Effector memory CD8-positive, alpha-beta T cell (primary cell): ENCODE data around the gene DDB1.

Experiments
- ATAC-seq: fragments of 150-1000 bp; cut with Tn5 transposase; replicated peaks from 2 replicates; pipeline ENCODE4 v1.10.0; 2021; ENCODE audit warnings: mild to moderate bottlenecking, moderate library complexity
- DNase-seq, 3 experiments: peaks; one replicate each; pipeline ENCODE4 v3.0.0; 2021
- H3K27ac Mint-ChIP-seq, 2 donors: one replicate each; pipeline ENCODE4 v1.8.0; 2022; ENCODE audit warnings: mild to moderate bottlenecking in 2 of 2, mixed read lengths in 2 of 2, moderate library complexity in 2 of 2
- H3K27me3 Mint-ChIP-seq, 2 donors: one replicate each; pipeline ENCODE4 v1.8.0; 2022; ENCODE audit warnings: mixed read lengths in 2 of 2
- H3K36me3 Mint-ChIP-seq: one replicate; pipeline ENCODE4 v1.8.0; 2022; ENCODE audit warnings: mild to moderate bottlenecking, moderate library complexity, mixed read lengths; ENCODE audit not compliant: insufficient read depth
- H3K4me1 Mint-ChIP-seq, 2 donors: one replicate each; pipeline ENCODE4 v1.8.0; 2022; ENCODE audit warnings: low read depth in 2 of 2, mixed read lengths in 2 of 2
- H3K4me3 Mint-ChIP-seq, 2 donors: one replicate each; pipeline ENCODE4 v1.8.0; 2022; ENCODE audit warnings: mild to moderate bottlenecking in 2 of 2, mixed read lengths in 2 of 2, moderate library complexity in 2 of 2
- H3K9me3 Mint-ChIP-seq, 2 donors: one replicate each; pipeline ENCODE4 v1.8.0; 2022; ENCODE audit warnings: mixed read lengths in 2 of 2

Gene DDB1

DNA sequence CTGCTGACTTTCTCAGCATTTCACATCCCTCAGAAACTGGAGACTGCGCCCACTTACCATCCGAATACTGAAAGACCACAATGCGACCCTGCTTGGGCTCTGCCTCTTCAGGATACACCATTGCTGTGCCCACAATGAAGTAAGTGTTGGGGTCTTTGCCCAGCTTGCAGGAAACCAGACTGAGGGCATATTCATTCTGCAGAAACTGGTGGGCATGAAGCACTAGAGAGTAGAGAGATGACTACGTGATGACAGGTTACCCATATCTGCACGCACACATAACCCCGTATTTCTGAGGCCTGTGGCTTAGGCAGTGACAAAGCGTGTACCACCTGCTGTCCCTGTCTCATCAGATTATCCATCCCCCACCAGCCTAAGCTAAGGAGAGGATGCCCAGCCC lies 23.2 kb downstream of the DDB1 start:
- Mint-ChIP-seq H3K4me1 (no peaks in the 10 kb centered on the region), H3K27ac (no peak overlapping the region), H3K27me3 (no peaks in the 10 kb centered on the region), H3K36me3 (peaks cover 48% of the 10 kb centered on the region), H3K9me3 (no peaks in the 10 kb centered on the region), H3K4me3 (no peak overlapping the region)
- ATAC-seq (no peak), DNase-seq (no peak)

DNA sequence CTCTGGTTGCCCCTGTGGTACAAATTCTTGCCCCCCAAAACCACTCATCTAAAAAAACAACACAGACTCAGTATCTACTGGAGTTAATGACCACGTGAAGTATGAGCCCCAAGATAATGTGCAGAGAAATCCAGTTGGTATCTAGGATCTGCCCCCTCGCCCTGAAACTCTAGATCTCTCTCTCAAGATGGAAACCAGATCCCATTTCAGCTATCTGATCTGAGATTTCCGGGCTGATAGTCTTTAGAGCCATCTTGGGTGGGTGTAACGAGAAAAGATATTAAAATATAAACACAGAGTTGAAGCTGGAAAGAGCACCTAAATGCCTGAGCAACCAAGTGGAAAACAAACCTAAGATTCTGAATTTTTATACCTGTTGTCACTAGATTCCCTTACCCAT lies 23.8 kb downstream of the DDB1 start:
- H3K4me3 Mint-ChIP-seq, result no peak overlapping the region
- ATAC-seq, result no peak
- no peaks in the 10 kb centered on the region for H3K27me3 Mint-ChIP-seq
- no peak overlapping the region for H3K27ac Mint-ChIP-seq
- peaks cover 45% of the 10 kb centered on the region for H3K36me3 Mint-ChIP-seq
- H3K9me3 Mint-ChIP-seq, result no peaks in the 10 kb centered on the region
- no peaks in the 10 kb centered on the region for H3K4me1 Mint-ChIP-seq
- no peak for DNase-seq

- Mint-ChIP-seq H3K4me1 (no peaks in the 10 kb centered on the region), H3K4me3 (no peak overlapping the region), H3K36me3 (peaks cover 27% of the 10 kb centered on the region), H3K27ac (no peak overlapping the region), H3K27me3 (no peaks in the 10 kb centered on the region), H3K9me3 (no peaks in the 10 kb centered on the region)
- DNase-seq (no peak), ATAC-seq (no peak)
Observed at GRCh38 chr11:61307354-61307753, 25.6 kb downstream of the DDB1 start.

GRCh38 chr11:61306221-61306620 lies 26.7 kb downstream of the DDB1 start:
- H3K27me3 Mint-ChIP-seq, result no peaks in the 10 kb centered on the region
- H3K27ac Mint-ChIP-seq, result no peak overlapping the region
- ATAC-seq (no peak), DNase-seq (no peak)
- peaks cover 15% of the 10 kb centered on the region for H3K36me3 Mint-ChIP-seq
- no peaks in the 10 kb centered on the region for H3K4me1 Mint-ChIP-seq
- H3K4me3 Mint-ChIP-seq, result no peak overlapping the region
- no peaks in the 10 kb centered on the region for H3K9me3 Mint-ChIP-seq

DNA sequence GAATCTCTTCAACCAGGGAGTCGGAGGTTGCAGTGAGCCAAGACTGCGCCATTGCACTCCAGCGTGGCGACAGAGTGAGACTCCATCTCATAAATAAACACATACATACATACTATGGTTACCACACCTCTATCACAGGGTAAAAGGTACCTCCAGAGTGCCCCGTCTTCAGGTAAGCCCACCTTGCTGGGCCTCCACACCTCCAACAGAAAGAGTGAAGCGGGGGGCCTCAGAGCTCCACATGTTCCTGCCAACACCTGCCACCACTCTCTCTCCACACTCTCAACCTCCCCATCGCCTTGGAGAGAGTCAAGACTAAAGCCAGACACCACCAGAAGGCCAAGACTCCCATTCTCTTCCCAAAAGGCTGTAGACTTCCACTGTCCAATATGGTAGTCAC lies 27.5 kb downstream of the DDB1 start:
- H3K4me3 Mint-ChIP-seq, result no peak overlapping the region
- DNase-seq, result no peak
- H3K9me3 Mint-ChIP-seq, result no peaks in the 10 kb centered on the region
- H3K4me1 Mint-ChIP-seq, result no peaks in the 10 kb centered on the region
- H3K27ac Mint-ChIP-seq, result no peak overlapping the region
- no peak for ATAC-seq
- H3K27me3 Mint-ChIP-seq, result no peaks in the 10 kb centered on the region
- peaks cover 7% of the 10 kb centered on the region for H3K36me3 Mint-ChIP-seq

- no peaks in the 10 kb centered on the region for H3K27me3 Mint-ChIP-seq
- no peak overlapping the region for H3K27ac Mint-ChIP-seq
- H3K9me3 Mint-ChIP-seq, result no peaks in the 10 kb centered on the region
- H3K36me3 Mint-ChIP-seq, result peaks cover 9% of the 10 kb centered on the region
- ATAC-seq (no peak), DNase-seq (no peak)
- H3K4me1 Mint-ChIP-seq, result peaks cover 4 to 5% of the 10 kb centered on the region in 2 donors
- no peak overlapping the region for H3K4me3 Mint-ChIP-seq
Observed at GRCh38 chr11:61303725-61304124, 29.2 kb downstream of the DDB1 start.

DNA sequence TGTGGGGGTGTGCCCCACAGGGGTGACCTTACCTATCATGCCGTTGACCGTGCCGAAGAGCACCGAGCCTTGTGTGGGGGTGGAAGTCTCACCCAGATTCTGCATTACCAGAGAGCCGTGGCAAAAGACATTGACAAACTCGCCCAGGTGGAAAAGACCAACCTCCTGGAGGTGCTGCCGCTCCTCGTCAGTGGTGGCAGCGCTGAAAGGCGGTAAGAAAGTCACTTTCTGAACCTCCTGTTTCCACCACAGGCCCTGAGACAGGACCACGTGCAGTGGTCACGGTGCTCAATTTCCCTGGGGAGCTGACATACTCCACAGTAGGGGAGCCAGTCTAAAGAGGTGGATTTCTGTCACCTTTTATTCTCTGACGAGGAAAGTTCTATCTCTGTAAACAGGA lies 30.4 kb downstream of the DDB1 start:
- H3K36me3 Mint-ChIP-seq, result peaks cover 9% of the 10 kb centered on the region
- no peaks in the 10 kb centered on the region for H3K9me3 Mint-ChIP-seq
- DNase-seq (no peak), ATAC-seq (no peak)
- H3K27me3 Mint-ChIP-seq, result no peaks in the 10 kb centered on the region
- no peak overlapping the region for H3K27ac Mint-ChIP-seq
- no peak overlapping the region for H3K4me3 Mint-ChIP-seq
- peaks cover 12 to 14% of the 10 kb centered on the region in 2 donors for H3K4me1 Mint-ChIP-seq

DNA sequence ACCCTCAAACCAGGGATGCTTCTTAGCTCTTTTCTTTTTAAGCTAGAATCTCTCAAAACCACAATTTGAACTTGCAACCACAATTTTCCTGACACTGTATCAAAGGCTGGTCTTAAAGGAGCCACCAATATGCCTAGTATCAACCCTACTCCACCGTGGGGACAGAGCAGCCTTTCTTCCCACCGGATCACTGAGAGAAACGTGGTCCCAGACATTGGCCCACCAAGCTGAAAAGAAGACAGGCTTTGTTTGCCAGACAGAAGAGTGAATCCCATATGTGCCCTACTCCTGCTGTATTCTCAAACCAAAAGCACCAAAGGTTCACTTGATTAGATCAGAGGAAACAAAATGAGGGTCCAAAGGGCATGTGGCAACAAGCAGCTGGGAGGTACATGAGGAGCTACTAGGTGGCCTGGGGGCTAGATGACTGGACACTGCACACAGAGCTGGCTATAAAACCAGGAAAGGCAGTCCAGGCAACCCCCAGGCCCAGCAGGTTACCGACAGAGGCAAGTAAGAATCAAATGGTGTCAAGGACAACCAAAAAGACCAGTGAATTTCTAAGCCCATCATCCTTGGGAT lies 34.2 kb downstream of the DDB1 start:
- H3K27me3 Mint-ChIP-seq, result peaks cover 4 to 5% of the 10 kb centered on the region in 2 donors
- H3K36me3 Mint-ChIP-seq, result peaks cover 17% of the 10 kb centered on the region
- peak overlapping the region in 1 of 2 donors; percentile 8 for H3K4me3 Mint-ChIP-seq
- H3K4me1 Mint-ChIP-seq, result peaks cover 17% of the 10 kb centered on the region in 2 donors
- peak overlapping the region; percentile 69 to 87 for H3K27ac Mint-ChIP-seq
- ATAC-seq (no peak), DNase-seq (no peak)
- H3K9me3 Mint-ChIP-seq, result no peaks in the 10 kb centered on the region

DNA sequence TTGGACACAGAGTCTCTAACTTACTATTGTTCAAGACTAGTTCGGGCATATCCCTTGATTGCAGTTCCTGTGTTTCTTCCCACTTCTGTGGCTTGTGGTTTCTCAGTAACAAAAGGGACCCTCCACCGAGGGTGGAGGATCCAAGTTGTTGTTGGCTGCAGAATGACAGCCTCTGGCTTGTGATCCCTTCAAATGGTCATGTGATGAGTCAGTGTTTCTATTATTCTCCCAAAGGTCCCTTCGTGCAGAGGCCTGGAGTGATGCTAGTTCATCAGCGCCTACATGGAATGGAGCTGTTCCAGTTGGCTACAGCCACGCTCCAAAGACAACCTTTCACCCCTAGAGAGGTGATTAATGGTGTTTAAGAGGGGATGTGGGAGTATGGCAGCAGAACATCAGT lies 35.2 kb downstream of the DDB1 start:
- peaks cover 22% of the 10 kb centered on the region for H3K36me3 Mint-ChIP-seq
- peak overlapping the region in 1 of 2 donors; percentile 87 for H3K27ac Mint-ChIP-seq
- H3K27me3 Mint-ChIP-seq, result peaks cover 14 to 15% of the 10 kb centered on the region in 2 donors
- peaks cover 17 to 21% of the 10 kb centered on the region in 2 donors for H3K4me1 Mint-ChIP-seq
- no peak for DNase-seq
- H3K4me3 Mint-ChIP-seq, result peak overlapping the region in 1 of 2 donors; percentile 11
- ATAC-seq, result no peak
- no peaks in the 10 kb centered on the region for H3K9me3 Mint-ChIP-seq

DNA sequence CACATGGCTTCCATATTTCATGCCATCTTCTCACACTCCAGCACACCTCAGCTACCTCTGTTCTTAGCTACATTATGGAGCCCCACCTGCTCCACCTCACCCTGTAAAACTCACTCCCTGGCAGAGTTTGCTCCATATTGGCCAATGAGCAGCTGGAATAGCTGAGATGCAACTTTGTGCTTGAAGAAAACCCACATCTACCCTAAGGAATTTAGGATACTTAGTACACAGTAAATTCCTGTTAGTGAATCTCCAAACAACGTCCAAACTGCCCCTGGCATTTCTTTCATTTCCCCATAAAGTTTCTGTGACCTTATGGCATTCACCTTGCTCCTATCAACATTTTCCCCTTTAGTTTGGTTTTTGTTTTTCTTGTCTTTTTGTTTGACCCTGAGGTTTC lies 35.6 kb downstream of the DDB1 start:
- ATAC-seq (no peak), DNase-seq (no peak)
- peaks cover 24% of the 10 kb centered on the region for H3K36me3 Mint-ChIP-seq
- H3K4me3 Mint-ChIP-seq, result peak overlapping the region in 1 of 2 donors; percentile 11
- H3K27ac Mint-ChIP-seq, result peak overlapping the region in 1 of 2 donors; percentile 87
- H3K4me1 Mint-ChIP-seq, result peaks cover 17 to 21% of the 10 kb centered on the region in 2 donors
- H3K27me3 Mint-ChIP-seq, result peaks cover 18 to 19% of the 10 kb centered on the region in 2 donors
- no peaks in the 10 kb centered on the region for H3K9me3 Mint-ChIP-seq

DNA sequence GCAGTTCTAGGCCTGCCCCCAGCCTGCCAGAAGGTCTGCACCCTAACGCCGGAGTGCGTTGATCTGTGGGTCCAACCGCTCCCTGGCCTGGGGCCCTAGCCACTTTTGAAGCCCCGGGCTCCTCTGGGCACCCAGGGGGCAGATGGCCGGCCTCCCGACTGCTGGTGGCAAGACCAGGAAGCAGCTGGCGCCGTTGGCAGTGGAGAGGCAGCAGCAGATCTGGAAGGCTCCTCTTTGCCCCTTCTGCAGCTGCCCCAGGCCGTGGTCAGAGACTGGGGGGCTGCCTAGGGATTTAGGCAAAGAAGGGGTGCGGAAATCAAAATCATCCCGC lies 37.3 kb downstream of the DDB1 start:
- no peak overlapping the region for H3K27ac Mint-ChIP-seq
- peak overlapping the region in 1 of 2 donors; percentile 84 for H3K4me3 Mint-ChIP-seq
- no peak for ATAC-seq

GRCh38 chr11:61294717-61295595 lies 37.9 kb downstream of the DDB1 start, which contains the start of gene VWCE:
VWCE (minus strand) TSS chr11:61295316; CDS start chr11:61295037, 279 bp downstream.
- peak within 1 kb of the TSS; percentile 76 to 84 for H3K4me3 Mint-ChIP-seq
- ATAC-seq (peak; percentile 91), DNase-seq (peak; percentile 51 to 60 (median 56))
- H3K27me3 Mint-ChIP-seq, result peaks cover 21 to 36% of the 10 kb centered on the region in 2 donors
- peaks cover 26% of the 10 kb centered on the region for H3K36me3 Mint-ChIP-seq
- no peak within 1 kb of the TSS for H3K27ac Mint-ChIP-seq
- H3K9me3 Mint-ChIP-seq, result no peaks in the 10 kb centered on the region
- H3K4me1 Mint-ChIP-seq, result peaks cover 17 to 21% of the 10 kb centered on the region in 2 donors

More for the DNA sequence above, 37.3 kb downstream of the DDB1 start:
- peaks cover 21 to 36% of the 10 kb centered on the region in 2 donors for H3K27me3 Mint-ChIP-seq
- peaks cover 17 to 21% of the 10 kb centered on the region in 2 donors for H3K4me1 Mint-ChIP-seq
- no peak for DNase-seq
- H3K36me3 Mint-ChIP-seq, result peaks cover 26% of the 10 kb centered on the region
- H3K9me3 Mint-ChIP-seq, result no peaks in the 10 kb centered on the region

GRCh38 chr11:61293867-61294716 lies 38.8 kb downstream of the DDB1 start:
- Mint-ChIP-seq H3K27ac (no peak overlapping the region), H3K9me3 (no peaks in the 10 kb centered on the region), H3K4me3 (peak overlapping the region; percentile 76 to 84), H3K36me3 (peaks cover 20% of the 10 kb centered on the region), H3K27me3 (peaks cover 21 to 36% of the 10 kb centered on the region in 2 donors), H3K4me1 (peaks cover 16 to 21% of the 10 kb centered on the region in 2 donors)
- DNase-seq (peak in 2 of 3 experiments; percentile 4), ATAC-seq (peak; percentile 38)
